GM21576 (cell line): ENCODE results near the gene ABCB6.
"Not testable (repeated sequence)": the region's sequence is repeated elsewhere in the genome, so short reads cannot be mapped to it uniquely, and the experiment has no call there.

ENCODE experiments used
- ATAC-seq: cut with Tn5 transposase; IDR thresholded peaks from one replicate; pipeline ENCODE4 v1.9.1; 2021; ENCODE audit warnings: mild to moderate bottlenecking, moderate library complexity; ENCODE audit not compliant: unreplicated experiment

Gene ABCB6

GRCh38 chr2:219218732-219219701 is at the start of gene ABCB6:
ABCB6 (minus strand) TSS chr2:219218958; CDS start chr2:219218673, 285 bp downstream.
- peak; percentile 69 for ATAC-seq

GRCh38 chr2:219268294-219268693 is 49.5 kb upstream of the ABCB6 start:
- no peak for ATAC-seq

- ATAC-seq, result no peak
These were observed 48.1 kb upstream of the ABCB6 start for GRCh38 chr2:219266886-219267285.

- no peak for ATAC-seq
These were observed 47.5 kb upstream of the ABCB6 start for GRCh38 chr2:219266232-219266631.

- no peak for ATAC-seq
These were observed 42.5 kb upstream of the ABCB6 start for GRCh38 chr2:219261024-219261855.

- not testable (repeated sequence) for ATAC-seq
These were observed 40.2 kb upstream of the ABCB6 start for GRCh38 chr2:219258942-219259341.

GRCh38 chr2:219254590-219255201 is 35.9 kb upstream of the ABCB6 start:
- no peak for ATAC-seq

GRCh38 chr2:219253753-219254589 is 35.2 kb upstream of the ABCB6 start, which contains the start of gene TUBA4A:
TUBA4A (minus strand) TSS chr2:219253918; CDS start chr2:219253858, 60 bp downstream.
- ATAC-seq, result peak; percentile 47

- peak; percentile 2 for ATAC-seq
These were observed 34.4 kb upstream of the ABCB6 start, which contains the start of gene TUBA4B for GRCh38 chr2:219252900-219253752. TUBA4B (plus strand) TSS chr2:219253243; CDS start chr2:219253408, 165 bp downstream.

GRCh38 chr2:219252570-219252899 is 33.8 kb upstream of the ABCB6 start:
- no peak for ATAC-seq

GRCh38 chr2:219252084-219252483 is 33.3 kb upstream of the ABCB6 start:
- ATAC-seq, result no peak

- ATAC-seq, result no peak
These were observed 32.9 kb upstream of the ABCB6 start for GRCh38 chr2:219251656-219252055.

GRCh38 chr2:219250049-219250781 is 31.5 kb upstream of the ABCB6 start:
- ATAC-seq, result no peak

GRCh38 chr2:219249203-219249980 is 30.6 kb upstream of the ABCB6 start:
- ATAC-seq, result peak; percentile 30

GRCh38 chr2:219248845-219249202 is 30.1 kb upstream of the ABCB6 start:
- no peak for ATAC-seq

GRCh38 chr2:219247678-219248642 is 29.2 kb upstream of the ABCB6 start:
- ATAC-seq, result no peak

- no peak for ATAC-seq
These were observed 27.8 kb upstream of the ABCB6 start for GRCh38 chr2:219246559-219246958.
